ENCODE measurements around the gene CIRBP. TPM values are rescaled to one million over a fixed set of nuclear protein-coding genes. Genes with fewer than 3 reads are reported as not detected.

The CIRBP gene
- total RNA-seq, 1 donor from 2014 or later = 403 TPM

DNA sequence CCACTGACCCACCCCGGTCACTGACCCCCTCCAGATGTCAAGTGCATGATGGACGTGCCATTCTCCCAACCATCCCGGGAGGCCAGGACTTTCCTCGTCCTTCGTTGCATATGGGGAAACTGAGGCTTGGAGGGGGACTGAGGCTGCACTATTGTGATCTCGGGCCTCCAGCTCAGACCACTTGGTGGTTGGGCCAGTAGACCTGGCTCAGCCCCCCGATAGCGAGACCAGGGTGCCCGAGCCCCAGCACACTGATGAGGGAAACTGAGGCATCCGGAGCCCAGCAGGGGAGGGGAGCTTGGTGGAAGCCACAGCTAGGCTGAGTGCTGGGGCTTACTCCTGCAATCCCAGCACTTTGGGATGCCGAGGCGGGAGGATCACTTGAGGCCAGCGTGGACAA lies 26.9 kb downstream of the CIRBP start:
- H3K4me3 ChIP-seq (ENCODE audit: low read depth, low read length) = no peak overlapping the region
- peaks cover 40% of the 10 kb centered on the region for H3K27me3 ChIP-seq (ENCODE audit: control insufficient read depth, insufficient read depth, low read length)
- DNase-seq (ENCODE audit: low read depth) = no peak
- no peaks in the 10 kb centered on the region for H3K36me3 ChIP-seq (ENCODE audit: control insufficient read depth, insufficient read depth, low read length)
- TF ChIP-seq, protein P1, sequence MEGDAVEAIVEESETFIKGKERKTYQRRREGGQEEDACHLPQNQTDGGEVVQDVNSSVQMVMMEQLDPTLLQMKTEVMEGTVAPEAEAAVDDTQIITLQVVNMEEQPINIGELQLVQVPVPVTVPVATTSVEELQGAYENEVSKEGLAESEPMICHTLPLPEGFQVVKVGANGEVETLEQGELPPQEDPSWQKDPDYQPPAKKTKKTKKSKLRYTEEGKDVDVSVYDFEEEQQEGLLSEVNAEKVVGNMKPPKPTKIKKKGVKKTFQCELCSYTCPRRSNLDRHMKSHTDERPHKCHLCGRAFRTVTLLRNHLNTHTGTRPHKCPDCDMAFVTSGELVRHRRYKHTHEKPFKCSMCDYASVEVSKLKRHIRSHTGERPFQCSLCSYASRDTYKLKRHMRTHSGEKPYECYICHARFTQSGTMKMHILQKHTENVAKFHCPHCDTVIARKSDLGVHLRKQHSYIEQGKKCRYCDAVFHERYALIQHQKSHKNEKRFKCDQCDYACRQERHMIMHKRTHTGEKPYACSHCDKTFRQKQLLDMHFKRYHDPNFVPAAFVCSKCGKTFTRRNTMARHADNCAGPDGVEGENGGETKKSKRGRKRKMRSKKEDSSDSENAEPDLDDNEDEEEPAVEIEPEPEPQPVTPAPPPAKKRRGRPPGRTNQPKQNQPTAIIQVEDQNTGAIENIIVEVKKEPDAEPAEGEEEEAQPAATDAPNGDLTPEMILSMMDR (IDR thresholded peaks at IDR 0.05; ENCODE audit: insufficient read depth, low read length, poor library complexity, severe bottlenecking) = no peak

- no peaks in the 10 kb centered on the region for H3K36me3 ChIP-seq (ENCODE audit: control insufficient read depth, insufficient read depth, low read length)
- DNase-seq (ENCODE audit: low read depth) = no peak
- peaks cover 36% of the 10 kb centered on the region for H3K27me3 ChIP-seq (ENCODE audit: control insufficient read depth, insufficient read depth, low read length)
- no peak overlapping the region for H3K4me3 ChIP-seq (ENCODE audit: low read depth, low read length)
- TF ChIP-seq, protein P1 (IDR thresholded peaks at IDR 0.05; ENCODE audit: insufficient read depth, low read length, poor library complexity, severe bottlenecking) = no peak
Observed at GRCh38 chr19:1296575-1297271, 27.6 kb downstream of the CIRBP start.

- peaks cover 39% of the 10 kb centered on the region for H3K27me3 ChIP-seq (ENCODE audit: control insufficient read depth, insufficient read depth, low read length)
Observed at GRCh38 chr19:1298235-1298634, 29.1 kb downstream of the CIRBP start.

DNA sequence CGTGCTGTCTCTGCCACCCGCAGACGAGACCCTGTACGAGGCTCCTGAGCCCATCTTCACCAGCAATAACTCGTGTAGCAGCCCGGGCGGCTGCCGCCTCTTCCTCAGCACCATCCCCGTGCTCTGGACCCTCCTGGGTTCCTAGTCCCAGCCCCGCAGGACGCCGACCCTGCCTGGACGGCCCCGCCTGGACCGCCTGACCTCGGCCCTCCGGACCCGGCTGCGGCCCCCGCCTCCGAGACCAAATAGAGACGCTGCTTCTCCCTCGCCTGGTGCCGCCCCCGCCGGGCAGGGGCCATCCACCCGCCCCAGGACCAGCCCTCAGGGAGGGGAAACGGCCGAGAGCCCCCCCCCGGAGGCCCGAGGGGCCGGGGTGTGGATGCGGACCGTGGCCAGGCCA lies 30.7 kb downstream of the CIRBP start:
- Histone ChIP-seq H3K27me3 (ENCODE audit: control insufficient read depth, insufficient read depth, low read length) (peaks cover 29% of the 10 kb centered on the region), H3K36me3 (ENCODE audit: control insufficient read depth, insufficient read depth, low read length) (no peaks in the 10 kb centered on the region), H3K4me3 (ENCODE audit: low read depth, low read length) (no peak overlapping the region)
- DNase-seq (ENCODE audit: low read depth) = no peak
- TF ChIP-seq, protein P1 (IDR thresholded peaks at IDR 0.05; ENCODE audit: insufficient read depth, low read length, poor library complexity, severe bottlenecking) = no peak

More at GRCh38 chr19:1298235-1298634, 29.1 kb downstream of the CIRBP start:
- Histone ChIP-seq H3K4me3 (ENCODE audit: low read depth, low read length) (no peak overlapping the region), H3K36me3 (ENCODE audit: control insufficient read depth, insufficient read depth, low read length) (no peaks in the 10 kb centered on the region)
- no peak for DNase-seq (ENCODE audit: low read depth)
- TF ChIP-seq, protein P1 (IDR thresholded peaks at IDR 0.05; ENCODE audit: insufficient read depth, low read length, poor library complexity, severe bottlenecking) = no peak

DNA sequence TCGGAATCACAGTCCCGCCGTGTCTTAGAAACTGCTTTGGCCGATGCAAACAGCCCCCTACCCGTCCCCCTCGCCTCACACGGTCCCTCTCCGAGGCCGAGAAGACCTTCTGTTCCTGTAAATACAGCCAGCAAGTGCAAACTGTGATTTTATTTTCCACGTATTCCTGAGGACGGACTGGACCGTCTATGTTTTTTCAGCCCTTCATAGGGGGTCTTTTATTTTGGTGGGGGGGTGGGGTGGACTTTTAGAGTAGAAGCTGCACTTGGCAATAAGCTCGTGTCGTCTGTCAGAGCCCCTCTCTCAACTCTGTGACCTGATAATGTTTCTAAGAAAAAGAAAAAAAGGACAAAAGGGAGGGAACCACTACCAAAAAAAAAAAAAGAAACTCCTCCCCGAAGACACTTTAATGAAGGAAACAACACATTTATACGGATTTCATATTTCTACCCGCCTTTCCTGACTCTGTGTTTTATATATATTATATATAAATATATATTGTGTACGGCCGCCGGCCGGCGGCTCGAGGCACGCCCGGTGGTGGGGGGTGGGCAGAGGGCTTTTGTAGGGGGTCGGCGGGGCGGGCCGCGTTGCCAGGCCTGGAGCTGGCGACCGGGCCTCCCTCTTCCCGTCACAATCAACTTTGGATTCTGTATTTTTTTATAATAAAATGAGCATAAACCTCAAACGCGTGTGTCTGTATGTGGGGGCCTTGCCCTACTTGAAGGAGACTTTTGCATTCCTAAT lies 31.8 kb downstream of the CIRBP start:
- no peak overlapping the region for H3K4me3 ChIP-seq (ENCODE audit: low read depth, low read length)
- TF ChIP-seq, protein P1 (IDR thresholded peaks at IDR 0.05; ENCODE audit: insufficient read depth, low read length, poor library complexity, severe bottlenecking) = no peak
- no peaks in the 10 kb centered on the region for H3K36me3 ChIP-seq (ENCODE audit: control insufficient read depth, insufficient read depth, low read length)
- H3K27me3 ChIP-seq (ENCODE audit: control insufficient read depth, insufficient read depth, low read length) = peaks cover 21% of the 10 kb centered on the region
- DNase-seq (ENCODE audit: low read depth) = no peak
